Measurements from ENCODE around the gene PBLD.

PBLD gene

GRCh38 chr10:68239596-68240150, 93.1 kb downstream of the PBLD start:
- H3K27ac ChIP-seq: no peak overlapping the region
- no peak overlapping the region for H3K4me3 ChIP-seq

GRCh38 chr10:68239069-68239468, 93.7 kb downstream of the PBLD start:
- no peak overlapping the region for H3K27ac ChIP-seq
- no peak overlapping the region for H3K4me3 ChIP-seq

- no peak overlapping the region for H3K27ac ChIP-seq
- no peak overlapping the region for H3K4me3 ChIP-seq
These were observed 94.4 kb downstream of the PBLD start for GRCh38 chr10:68238371-68238770.

GRCh38 chr10:68237173-68237572, 95.6 kb downstream of the PBLD start:
- Histone ChIP-seq H3K27ac (no peak overlapping the region), H3K4me3 (no peak overlapping the region)

GRCh38 chr10:68235581-68235980, 97.1 kb downstream of the PBLD start:
- no peak overlapping the region for H3K4me3 ChIP-seq
- no peak overlapping the region for H3K27ac ChIP-seq

- Histone ChIP-seq H3K4me3 (no peak overlapping the region), H3K27ac (no peak overlapping the region)
These were observed 97.6 kb downstream of the PBLD start for GRCh38 chr10:68235111-68235510.

GRCh38 chr10:68233046-68233445, 99.7 kb downstream of the PBLD start:
- Histone ChIP-seq H3K4me3 (no peak overlapping the region), H3K27ac (no peak overlapping the region)

Measured in skin epidermis (tissue), 12 donors.